HL-60 (cell line): ENCODE results near the gene CDC23.

Experiments
- DNase-seq, 2 experiments: peaks; one replicate each; pipeline ENCODE4 v3.0.0-alpha.2; 2010 to 2020; ENCODE audit warnings: low read depth in 1 of 2, low spot score in 1 of 2
- H3K27ac ChIP-seq: fragments of 250-450 bp; sonication (Bioruptor Pico); replicated peaks from 2 replicates; pipeline ENCODE4 v1.5.1; 2020; ENCODE audit warnings: mild to moderate bottlenecking, moderate library complexity
- H3K27me3 ChIP-seq: fragments of 250-450 bp; sonication (Bioruptor Pico); 2 replicates; pipeline ENCODE4 v1.5.1; 2021; ENCODE audit warnings: mild to moderate bottlenecking, moderate library complexity; ENCODE audit not compliant: insufficient read depth, poor library complexity, severe bottlenecking
- H3K4me3 ChIP-seq: replicated peaks from 2 replicates; pipeline ENCODE4 v1.5.1; 2011; ENCODE audit warnings: mild to moderate bottlenecking, control low read depth, low read length; ENCODE audit not compliant: insufficient read depth
- CTCF ChIP-seq: IDR thresholded peaks from one replicate; pipeline ENCODE4 v1.5.1; 2011; ENCODE audit warnings: low read length, control low read depth, inconsistent platforms; ENCODE audit not compliant: insufficient read depth
- GABPA ChIP-seq: IDR thresholded peaks from 2 replicates; pipeline ENCODE4 v1.6.1; 2012; ENCODE audit warnings: low read depth
- POLR2AphosphoS5 ChIP-seq: IDR thresholded peaks from 2 replicates; pipeline ENCODE4 v1.6.1; 2012; ENCODE audit warnings: low read depth
- REST ChIP-seq: IDR thresholded peaks from 2 replicates; pipeline ENCODE4 v1.6.1; 2012; ENCODE audit warnings: low read depth; ENCODE audit not compliant: insufficient replicate concordance
- SPI1 ChIP-seq: IDR thresholded peaks from 2 replicates; pipeline ENCODE4 v1.6.1; 2012; ENCODE audit warnings: low read depth, mild to moderate bottlenecking, borderline replicate concordance

The CDC23 gene

GRCh38 chr5:138141734-138142133 is 71.4 kb downstream of the CDC23 start:
- DNase-seq: no peak
- TF ChIP-seq POLR2AphosphoS5 (no peak), SPI1 (no peak), GABPA (no peak), REST (no peak), CTCF (no peak)
- no peak overlapping the region for H3K4me3 ChIP-seq
- H3K27me3 ChIP-seq: no peaks in the 10 kb centered on the region
- H3K27ac ChIP-seq: no peak overlapping the region

DNA sequence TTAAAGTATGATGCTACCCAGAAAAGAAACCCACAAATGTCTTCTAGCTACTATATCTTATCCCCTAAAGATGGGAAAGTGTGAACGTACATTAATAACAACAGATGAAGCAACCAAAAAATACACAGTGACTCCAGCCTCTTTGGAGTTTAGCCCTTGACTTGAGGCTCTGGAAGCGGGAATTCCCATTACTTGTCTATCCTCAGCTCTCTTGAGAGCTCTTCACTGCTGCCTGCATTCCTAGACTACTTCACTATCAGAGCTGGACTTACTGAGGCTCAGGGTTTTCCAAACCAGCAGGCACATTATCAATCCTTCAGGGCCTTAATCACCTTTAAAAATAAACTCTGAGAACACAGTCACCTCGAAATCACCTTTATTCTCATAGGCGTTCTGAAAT is 72.9 kb downstream of the CDC23 start:
- Histone ChIP-seq H3K27me3 (no peaks in the 10 kb centered on the region), H3K27ac (no peak overlapping the region), H3K4me3 (no peak overlapping the region)
- no peak for TF ChIP-seq REST
- no peak for TF ChIP-seq GABPA
- no peak for TF ChIP-seq SPI1
- TF ChIP-seq CTCF: no peak
- TF ChIP-seq POLR2AphosphoS5: no peak
- DNase-seq: no peak

DNA sequence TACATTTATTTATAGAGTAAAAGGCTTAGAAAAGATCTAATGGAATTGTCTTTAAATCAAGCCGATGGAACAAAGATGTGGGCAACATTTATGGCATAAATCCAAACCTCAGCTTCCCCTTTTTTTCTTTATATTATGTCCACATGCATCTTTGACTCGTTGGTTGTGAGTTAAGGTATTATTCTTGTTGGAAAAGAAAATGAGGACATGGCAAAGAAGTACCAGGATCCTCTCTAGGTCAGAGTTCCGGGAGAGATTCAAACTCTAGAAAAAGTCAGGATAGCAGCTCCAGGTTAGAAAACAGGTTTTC is 73.4 kb downstream of the CDC23 start:
- Histone ChIP-seq H3K27ac (no peak overlapping the region), H3K27me3 (no peaks in the 10 kb centered on the region), H3K4me3 (no peak overlapping the region)
- DNase-seq: peak in 1 of 2 experiments; percentile 27
- TF ChIP-seq CTCF: no peak
- TF ChIP-seq SPI1: peak; percentile 11; the same call in 1 of the 2 replicates

GRCh38 chr5:138138949-138139780 is 74.0 kb downstream of the CDC23 start, which contains the start of gene NME5:
Gene NME5 (minus strand): TSS chr5:138139428. CDS start chr5:138138780, 648 bp downstream.
- no peaks in the 10 kb centered on the region for H3K27me3 ChIP-seq
- TF ChIP-seq GABPA: no peak
- no peak for TF ChIP-seq REST
- TF ChIP-seq POLR2AphosphoS5: no peak
- TF ChIP-seq SPI1: no peak
- peak in 1 of 2 experiments; percentile 1 for DNase-seq
- no peak within 1 kb of the TSS for H3K4me3 ChIP-seq
- H3K27ac ChIP-seq: no peak within 1 kb of the TSS
